Liver (tissue), 9 donors: ENCODE data around the gene PARD3B. TPM values are rescaled to one million over a fixed set of nuclear protein-coding genes. Genes with fewer than 3 reads are reported as not detected.

Experiments
- DNase-seq: peaks from one replicate; pipeline ENCODE4 v3.0.0-alpha.2; 2017; ENCODE audit warnings: low spot score
- H3K27ac ChIP-seq, 2 donors: one replicate each; pipeline ENCODE4 v1.7.0; 2013; ENCODE audit warnings: inconsistent platforms in 2 of 2, low read length in 2 of 2, control low read depth in 1 of 2, low read depth in 1 of 2, mild to moderate bottlenecking in 1 of 2
- H3K27me3 ChIP-seq, 4 donors: one replicate each; pipeline versions ENCODE4 v1.6.1 to v1.7.0; 2013; ENCODE audit warnings: low read length in 3 of 4, inconsistent platforms in 1 of 4, mild to moderate bottlenecking in 1 of 4, moderate library complexity in 1 of 4; ENCODE audit not compliant: control insufficient read depth in 4 of 4, insufficient read depth in 4 of 4
- H3K36me3 ChIP-seq, 4 donors: one replicate each; pipeline versions ENCODE4 v1.6.1 to v1.7.0; 2013; ENCODE audit warnings: low read length in 3 of 4, mild to moderate bottlenecking in 3 of 4, low read depth in 1 of 4, moderate library complexity in 1 of 4; ENCODE audit not compliant: control insufficient read depth in 4 of 4, insufficient read depth in 3 of 4
- H3K4me1 ChIP-seq, 4 donors: one replicate each; pipeline versions ENCODE4 v1.6.1 to v1.7.0; 2013; ENCODE audit warnings: low read length in 3 of 4, mild to moderate bottlenecking in 3 of 4, moderate library complexity in 1 of 4; ENCODE audit not compliant: control insufficient read depth in 4 of 4, insufficient read depth in 4 of 4
- H3K4me3 ChIP-seq, 3 donors: one replicate each; pipeline versions ENCODE4 v1.6.1 to v1.7.0; 2013; ENCODE audit warnings: low read length in 3 of 3, control low read depth in 1 of 3, low read depth in 1 of 3, mild to moderate bottlenecking in 1 of 3
- H3K9ac ChIP-seq, 2 donors: one replicate each; pipeline ENCODE4 v1.7.0; 2013; ENCODE audit warnings: low read length in 2 of 2, mild to moderate bottlenecking in 2 of 2, moderate library complexity in 2 of 2, control low read depth in 1 of 2, low read depth in 1 of 2
- H3K9me3 ChIP-seq, 4 donors: one replicate each; pipeline versions ENCODE4 v1.6.1 to v1.7.0; 2013; ENCODE audit warnings: low read length in 3 of 4; ENCODE audit not compliant: control insufficient read depth in 4 of 4
- EGR1 ChIP-seq, 2 donors: IDR thresholded peaks; 2 replicates each; pipeline ENCODE4 v1.6.1; 2016 to 2018; ENCODE audit warnings: antibody characterized with exemption in 2 of 2, low read depth in 2 of 2
- FOXA1 ChIP-seq: IDR thresholded peaks from 2 replicates; pipeline ENCODE4 v1.6.1; 2016; ENCODE audit warnings: antibody characterized with exemption
- FOXA2 ChIP-seq: IDR thresholded peaks from 2 replicates; pipeline ENCODE4 v1.6.1; 2016; ENCODE audit warnings: antibody characterized with exemption
- GABPA ChIP-seq, 2 donors: IDR thresholded peaks in 1 of 2; conservative IDR thresholded peaks in 1 of 2; 2 replicates each; pipeline ENCODE4 v1.6.1; 2016; ENCODE audit warnings: antibody characterized with exemption in 2 of 2, mild to moderate bottlenecking in 1 of 2, moderate library complexity in 1 of 2
- HNF4A ChIP-seq, 2 donors: conservative IDR thresholded peaks; 2 replicates each; pipeline ENCODE4 v1.6.1; 2016; ENCODE audit warnings: antibody characterized with exemption in 2 of 2, mild to moderate bottlenecking in 2 of 2
- HNF4G ChIP-seq: IDR thresholded peaks from 2 replicates; pipeline ENCODE4 v1.6.1; 2016; ENCODE audit warnings: antibody characterized with exemption
- JUND ChIP-seq, 2 donors: IDR thresholded peaks; 2 replicates each; pipeline ENCODE4 v1.6.1; 2016; ENCODE audit warnings: antibody characterized with exemption in 2 of 2
- NR2F2 ChIP-seq: IDR thresholded peaks from 2 replicates; pipeline ENCODE4 v1.6.1; 2016; ENCODE audit warnings: antibody characterized with exemption
- RAD21 ChIP-seq, 2 donors: IDR thresholded peaks; 2 replicates each; pipeline ENCODE4 v1.6.1; 2016; ENCODE audit warnings: antibody characterized with exemption in 2 of 2, mild to moderate bottlenecking in 2 of 2
- RXRA ChIP-seq, 2 donors: IDR thresholded peaks; 2 replicates each; pipeline ENCODE4 v1.6.1; 2017 to 2018; ENCODE audit warnings: antibody characterized with exemption in 2 of 2, mild to moderate bottlenecking in 1 of 2
- SP1 ChIP-seq: IDR thresholded peaks from 2 replicates; pipeline ENCODE4 v1.6.1; 2018; ENCODE audit warnings: antibody characterized with exemption, mild to moderate bottlenecking
- TAF1 ChIP-seq: conservative IDR thresholded peaks from 2 replicates; pipeline ENCODE4 v1.6.1; 2016; ENCODE audit warnings: antibody characterized with exemption, mild to moderate bottlenecking
- YY1 ChIP-seq: IDR thresholded peaks from 2 replicates; pipeline ENCODE4 v1.6.1; 2016; ENCODE audit warnings: antibody characterized with exemption, mild to moderate bottlenecking
- WGBS: extraction: QIAGEN DNeasy Blood & Tissue Kit; methylation state at CpG from one replicate; pipeline ENCODE4 v1.1.7; 2013; 5-methylcytosine and 5-hydroxymethylcytosine counted together
- polyA plus RNA-seq, 2 donors: library from polyadenylated mRNA; stranded (reverse) in 1 of 2; unstranded in 1 of 2; fragments of 200-250 nt in 1 of 2; fragments of >200 nt in 1 of 2; fragmentation: Nextera tagmentation in 1 of 2; extraction: Ambion mirVana in 1 of 2; gene quantifications; one replicate each; pipeline versions ENCODE4 v1.2.1 to v1.2.3, GENCODE V29; 2013 to 2015
- total RNA-seq, 2 donors: library from RNA; depleted of rRNA; stranded (reverse); fragments of >200 nt; gene quantifications; one replicate each; pipeline ENCODE4 v1.2.3, GENCODE V29; 2014
- TF ChIP-seq, protein P1 (sequence below): IDR thresholded peaks from 2 replicates; pipeline ENCODE4 v1.6.1; 2016; ENCODE audit warnings: antibody characterized with exemption
- TF ChIP-seq, protein P2 (sequence below): fragments of 150-350 bp; IDR thresholded peaks from 2 replicates; pipeline ENCODE4 v1.5.1; 2017; ENCODE audit warnings: improper control_type of control experiment, low read depth, low read length; ENCODE audit not compliant: missing input control
- TF ChIP-seq, protein P3 (sequence below): IDR thresholded peaks from 2 replicates; pipeline ENCODE4 v1.6.1; 2016; ENCODE audit warnings: antibody characterized with exemption
- TF ChIP-seq, protein P4 (sequence below): IDR thresholded peaks from 2 replicates; pipeline ENCODE4 v1.6.1; 2016; ENCODE audit warnings: antibody characterized with exemption
- TF ChIP-seq, protein P5 (sequence below): IDR thresholded peaks from 2 replicates; pipeline ENCODE4 v1.6.1; 2016; ENCODE audit warnings: antibody characterized with exemption, mild to moderate bottlenecking
- donor health status: healthy.
- donor health status: healthy.
- donor health status: healthy.
- donor health status: healthy.
- donor health status: healthy.

Gene PARD3B
- total and polyA plus RNA-seq, 4 donors: 1.1 to 10.3 (median 3.7) TPM

DNA sequence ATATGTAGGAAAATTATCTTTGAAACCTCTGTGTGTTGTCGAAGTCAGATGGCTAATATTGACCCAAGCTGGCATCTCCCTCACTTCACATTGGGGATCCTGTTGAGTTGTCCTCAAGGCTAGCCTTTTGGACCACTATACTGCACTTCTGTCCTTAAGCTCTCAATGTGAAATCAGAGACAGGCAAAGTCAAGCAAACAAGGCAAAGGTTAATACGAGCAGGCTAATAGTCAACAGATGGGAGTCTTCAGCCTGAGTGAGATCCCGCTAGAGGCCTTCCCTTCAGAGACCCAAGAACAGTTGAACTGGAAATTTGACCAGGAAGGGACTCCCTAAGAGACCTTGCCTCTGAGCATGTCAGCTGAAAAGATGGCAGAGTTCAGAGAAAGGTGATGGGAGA, 475.4 kb downstream of the PARD3B start:
- Histone ChIP-seq H3K4me3 (no peak overlapping the region), H3K4me1 (peaks cover 0 to 5% (median 3%) of the 10 kb centered on the region in 4 donors), H3K36me3 (no peaks in the 10 kb centered on the region), H3K9ac (no peak overlapping the region), H3K27me3 (no peaks in the 10 kb centered on the region), H3K9me3 (no peaks in the 10 kb centered on the region), H3K27ac (no peak overlapping the region)
- no peak for DNase-seq
- 39% methylated on average over 3 of the region's 3 CpGs for whole genome bisulfite sequencing
- no peak for TF ChIP-seq FOXA2
- TF ChIP-seq, protein P1, sequence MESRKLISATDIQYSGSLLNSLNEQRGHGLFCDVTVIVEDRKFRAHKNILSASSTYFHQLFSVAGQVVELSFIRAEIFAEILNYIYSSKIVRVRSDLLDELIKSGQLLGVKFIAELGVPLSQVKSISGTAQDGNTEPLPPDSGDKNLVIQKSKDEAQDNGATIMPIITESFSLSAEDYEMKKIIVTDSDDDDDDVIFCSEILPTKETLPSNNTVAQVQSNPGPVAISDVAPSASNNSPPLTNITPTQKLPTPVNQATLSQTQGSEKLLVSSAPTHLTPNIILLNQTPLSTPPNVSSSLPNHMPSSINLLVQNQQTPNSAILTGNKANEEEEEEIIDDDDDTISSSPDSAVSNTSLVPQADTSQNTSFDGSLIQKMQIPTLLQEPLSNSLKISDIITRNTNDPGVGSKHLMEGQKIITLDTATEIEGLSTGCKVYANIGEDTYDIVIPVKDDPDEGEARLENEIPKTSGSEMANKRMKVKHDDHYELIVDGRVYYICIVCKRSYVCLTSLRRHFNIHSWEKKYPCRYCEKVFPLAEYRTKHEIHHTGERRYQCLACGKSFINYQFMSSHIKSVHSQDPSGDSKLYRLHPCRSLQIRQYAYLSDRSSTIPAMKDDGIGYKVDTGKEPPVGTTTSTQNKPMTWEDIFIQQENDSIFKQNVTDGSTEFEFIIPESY: no peak
- TF ChIP-seq JUND (IDR thresholded peaks at IDR 0.05): no peak
- no peak for TF ChIP-seq TAF1
- no peak for TF ChIP-seq NR2F2
- TF ChIP-seq EGR1 (IDR thresholded peaks at IDR 0.05; ENCODE audit: low read depth in 2 of 2): no peak
- TF ChIP-seq HNF4A (conservative IDR thresholded peaks at IDR 0.05): peak; percentile 73 to 95
- peak; percentile 54 for TF ChIP-seq SP1
- TF ChIP-seq, protein P2, sequence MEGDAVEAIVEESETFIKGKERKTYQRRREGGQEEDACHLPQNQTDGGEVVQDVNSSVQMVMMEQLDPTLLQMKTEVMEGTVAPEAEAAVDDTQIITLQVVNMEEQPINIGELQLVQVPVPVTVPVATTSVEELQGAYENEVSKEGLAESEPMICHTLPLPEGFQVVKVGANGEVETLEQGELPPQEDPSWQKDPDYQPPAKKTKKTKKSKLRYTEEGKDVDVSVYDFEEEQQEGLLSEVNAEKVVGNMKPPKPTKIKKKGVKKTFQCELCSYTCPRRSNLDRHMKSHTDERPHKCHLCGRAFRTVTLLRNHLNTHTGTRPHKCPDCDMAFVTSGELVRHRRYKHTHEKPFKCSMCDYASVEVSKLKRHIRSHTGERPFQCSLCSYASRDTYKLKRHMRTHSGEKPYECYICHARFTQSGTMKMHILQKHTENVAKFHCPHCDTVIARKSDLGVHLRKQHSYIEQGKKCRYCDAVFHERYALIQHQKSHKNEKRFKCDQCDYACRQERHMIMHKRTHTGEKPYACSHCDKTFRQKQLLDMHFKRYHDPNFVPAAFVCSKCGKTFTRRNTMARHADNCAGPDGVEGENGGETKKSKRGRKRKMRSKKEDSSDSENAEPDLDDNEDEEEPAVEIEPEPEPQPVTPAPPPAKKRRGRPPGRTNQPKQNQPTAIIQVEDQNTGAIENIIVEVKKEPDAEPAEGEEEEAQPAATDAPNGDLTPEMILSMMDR: no peak
- TF ChIP-seq, protein P3, sequence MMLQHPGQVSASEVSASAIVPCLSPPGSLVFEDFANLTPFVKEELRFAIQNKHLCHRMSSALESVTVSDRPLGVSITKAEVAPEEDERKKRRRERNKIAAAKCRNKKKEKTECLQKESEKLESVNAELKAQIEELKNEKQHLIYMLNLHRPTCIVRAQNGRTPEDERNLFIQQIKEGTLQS: no peak
- no peak for TF ChIP-seq GABPA (IDR thresholded peaks at IDR 0.05 in 1 of 2, conservative IDR thresholded peaks at IDR 0.05 in 1 of 2)
- TF ChIP-seq, protein P4, sequence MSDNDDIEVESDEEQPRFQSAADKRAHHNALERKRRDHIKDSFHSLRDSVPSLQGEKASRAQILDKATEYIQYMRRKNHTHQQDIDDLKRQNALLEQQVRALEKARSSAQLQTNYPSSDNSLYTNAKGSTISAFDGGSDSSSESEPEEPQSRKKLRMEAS: no peak
- peak; percentile 37 to 66 for TF ChIP-seq RXRA (IDR thresholded peaks at IDR 0.05)
- peak; percentile 74 for TF ChIP-seq HNF4G
- no peak for TF ChIP-seq YY1
- TF ChIP-seq, protein P5, sequence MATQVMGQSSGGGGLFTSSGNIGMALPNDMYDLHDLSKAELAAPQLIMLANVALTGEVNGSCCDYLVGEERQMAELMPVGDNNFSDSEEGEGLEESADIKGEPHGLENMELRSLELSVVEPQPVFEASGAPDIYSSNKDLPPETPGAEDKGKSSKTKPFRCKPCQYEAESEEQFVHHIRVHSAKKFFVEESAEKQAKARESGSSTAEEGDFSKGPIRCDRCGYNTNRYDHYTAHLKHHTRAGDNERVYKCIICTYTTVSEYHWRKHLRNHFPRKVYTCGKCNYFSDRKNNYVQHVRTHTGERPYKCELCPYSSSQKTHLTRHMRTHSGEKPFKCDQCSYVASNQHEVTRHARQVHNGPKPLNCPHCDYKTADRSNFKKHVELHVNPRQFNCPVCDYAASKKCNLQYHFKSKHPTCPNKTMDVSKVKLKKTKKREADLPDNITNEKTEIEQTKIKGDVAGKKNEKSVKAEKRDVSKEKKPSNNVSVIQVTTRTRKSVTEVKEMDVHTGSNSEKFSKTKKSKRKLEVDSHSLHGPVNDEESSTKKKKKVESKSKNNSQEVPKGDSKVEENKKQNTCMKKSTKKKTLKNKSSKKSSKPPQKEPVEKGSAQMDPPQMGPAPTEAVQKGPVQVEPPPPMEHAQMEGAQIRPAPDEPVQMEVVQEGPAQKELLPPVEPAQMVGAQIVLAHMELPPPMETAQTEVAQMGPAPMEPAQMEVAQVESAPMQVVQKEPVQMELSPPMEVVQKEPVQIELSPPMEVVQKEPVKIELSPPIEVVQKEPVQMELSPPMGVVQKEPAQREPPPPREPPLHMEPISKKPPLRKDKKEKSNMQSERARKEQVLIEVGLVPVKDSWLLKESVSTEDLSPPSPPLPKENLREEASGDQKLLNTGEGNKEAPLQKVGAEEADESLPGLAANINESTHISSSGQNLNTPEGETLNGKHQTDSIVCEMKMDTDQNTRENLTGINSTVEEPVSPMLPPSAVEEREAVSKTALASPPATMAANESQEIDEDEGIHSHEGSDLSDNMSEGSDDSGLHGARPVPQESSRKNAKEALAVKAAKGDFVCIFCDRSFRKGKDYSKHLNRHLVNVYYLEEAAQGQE: no peak
- TF ChIP-seq FOXA1: no peak
- peak in 1 of 2 donors; percentile 31 for TF ChIP-seq RAD21 (IDR thresholded peaks at IDR 0.05)
